Iris pigment epithelial cell (primary cell): ENCODE data around the gene DHRS3.
A peak's percentile ranks its signal among the peaks of the same experiment; 100 is the strongest.
"Not testable (repeated sequence)": the region's sequence is repeated elsewhere in the genome, so short reads cannot be mapped to it uniquely, and the experiment has no call there.

Experiments
- DNase-seq: peaks from one replicate; pipeline ENCODE4 v3.0.0-alpha.2; 2011; ENCODE audit warnings: low read depth

The DHRS3 gene

GRCh38 chr1:12539320-12539704, 78.7 kb downstream of the DHRS3 start:
- no peak for DNase-seq

DNA sequence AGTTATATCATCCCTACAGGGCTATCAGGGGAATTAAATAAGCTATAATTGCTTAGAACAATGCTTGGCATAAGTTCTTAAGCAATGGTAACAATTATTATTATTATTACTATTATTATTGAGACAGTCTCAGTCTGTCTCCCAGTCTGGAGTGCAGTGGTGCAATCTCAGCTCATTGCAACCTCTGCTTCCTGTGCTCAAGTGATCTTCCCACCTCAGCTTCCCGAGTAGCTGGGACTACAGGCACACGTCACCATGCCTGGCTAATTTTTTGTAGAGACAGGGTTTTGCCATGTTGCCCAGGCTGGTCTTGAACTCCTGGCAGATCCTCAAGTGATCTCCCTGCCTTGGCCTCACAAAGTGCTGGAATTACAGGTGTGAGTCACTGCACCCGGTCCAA, 79.5 kb downstream of the DHRS3 start:
- DNase-seq = peak; percentile 63

GRCh38 chr1:12537906-12538461, 80.0 kb downstream of the DHRS3 start:
- DNase-seq = no peak

DNA sequence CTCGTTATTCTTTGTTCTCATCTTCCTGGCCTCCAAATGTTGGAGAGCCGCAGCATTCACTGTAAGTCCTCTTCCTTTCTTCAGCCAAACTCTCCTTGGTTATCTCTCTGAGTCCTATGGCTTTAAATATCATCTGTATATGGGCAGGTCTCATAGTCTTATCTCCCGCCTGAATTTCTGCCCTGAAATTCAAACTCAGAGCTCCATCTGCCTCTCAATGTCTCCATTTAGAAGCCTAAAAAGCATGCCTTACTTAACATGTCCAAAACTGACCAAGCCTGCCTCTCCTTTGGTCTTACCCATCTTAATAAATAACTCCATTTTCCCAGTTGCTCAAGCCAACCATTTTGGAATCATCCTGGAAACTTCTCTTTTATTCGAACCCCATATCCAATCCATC, 80.7 kb downstream of the DHRS3 start:
- no peak for DNase-seq

- no peak for DNase-seq
These were observed 81.9 kb downstream of the DHRS3 start for GRCh38 chr1:12536023-12536639.

DNA sequence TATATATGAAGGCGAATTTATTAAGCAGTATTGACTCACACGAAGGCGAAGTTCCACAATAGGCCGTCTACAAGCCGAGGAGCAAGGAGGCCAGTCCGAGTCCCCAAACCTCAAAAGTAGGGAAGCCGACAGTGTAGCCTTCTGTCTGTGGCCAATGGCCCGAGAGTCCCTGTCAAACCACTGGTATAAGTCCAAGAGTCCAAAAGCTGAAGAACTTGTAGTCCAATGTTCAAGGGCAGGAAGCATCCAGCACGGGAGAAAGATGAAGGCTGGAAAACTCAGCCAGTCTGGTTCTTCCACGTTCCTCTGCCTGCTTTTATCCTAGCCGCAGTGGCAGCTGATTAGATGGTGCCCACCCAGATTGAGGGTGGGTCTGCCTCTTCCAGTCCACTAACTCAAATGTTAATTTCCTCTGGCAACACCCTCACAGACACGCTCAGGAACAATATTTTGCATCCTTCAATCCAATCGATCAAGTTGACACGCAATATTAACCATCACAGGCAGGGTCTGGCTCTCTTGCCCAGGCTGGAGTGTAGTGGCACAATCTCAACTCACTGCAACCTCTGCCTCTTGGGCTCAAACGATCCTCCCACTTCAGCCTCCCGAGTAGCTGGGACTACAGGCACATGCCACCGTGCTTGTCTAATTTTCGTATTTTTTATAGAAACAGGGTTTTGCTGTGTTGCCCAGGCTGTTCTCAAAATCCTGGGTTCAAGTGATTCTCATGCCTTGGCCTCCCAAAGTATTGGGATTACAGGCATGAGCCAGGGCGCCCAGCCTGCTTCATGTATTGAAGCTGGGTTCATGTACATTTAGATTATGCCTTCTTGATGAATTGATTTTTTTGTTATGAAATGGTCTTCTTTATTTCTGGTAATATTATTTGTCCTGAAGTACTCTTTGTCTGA, 85.3 kb downstream of the DHRS3 start:
- DNase-seq = no peak

- DNase-seq = no peak
These were observed 86.9 kb downstream of the DHRS3 start for GRCh38 chr1:12531179-12531499.

- no peak for DNase-seq
These were observed 87.4 kb downstream of the DHRS3 start for GRCh38 chr1:12530462-12531178.

DNA sequence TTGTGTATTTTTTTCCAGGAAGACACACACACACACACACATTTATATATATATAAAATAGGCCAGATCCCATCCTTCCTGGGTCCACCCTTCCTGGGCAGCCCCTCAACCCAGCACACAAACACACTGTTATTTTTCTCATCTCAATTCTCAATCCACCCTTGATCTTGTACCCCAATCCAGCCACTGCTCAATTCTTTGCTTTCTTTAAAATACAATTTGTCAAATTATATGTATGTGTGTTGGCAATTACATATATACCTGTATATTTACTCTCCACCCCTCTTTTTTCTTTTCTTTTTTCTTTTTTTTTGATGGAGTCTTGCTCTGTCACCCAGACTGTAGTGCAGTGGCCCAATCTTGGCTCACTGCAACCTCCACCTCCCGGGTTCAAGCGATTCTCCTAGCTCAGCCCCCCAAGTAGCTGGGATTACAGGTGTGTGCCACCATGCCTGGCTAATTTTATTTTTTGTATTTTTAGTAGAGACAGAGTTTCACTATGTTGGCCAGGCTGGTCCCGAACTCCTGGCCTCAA, 88.3 kb downstream of the DHRS3 start:
- no peak for DNase-seq

DNA sequence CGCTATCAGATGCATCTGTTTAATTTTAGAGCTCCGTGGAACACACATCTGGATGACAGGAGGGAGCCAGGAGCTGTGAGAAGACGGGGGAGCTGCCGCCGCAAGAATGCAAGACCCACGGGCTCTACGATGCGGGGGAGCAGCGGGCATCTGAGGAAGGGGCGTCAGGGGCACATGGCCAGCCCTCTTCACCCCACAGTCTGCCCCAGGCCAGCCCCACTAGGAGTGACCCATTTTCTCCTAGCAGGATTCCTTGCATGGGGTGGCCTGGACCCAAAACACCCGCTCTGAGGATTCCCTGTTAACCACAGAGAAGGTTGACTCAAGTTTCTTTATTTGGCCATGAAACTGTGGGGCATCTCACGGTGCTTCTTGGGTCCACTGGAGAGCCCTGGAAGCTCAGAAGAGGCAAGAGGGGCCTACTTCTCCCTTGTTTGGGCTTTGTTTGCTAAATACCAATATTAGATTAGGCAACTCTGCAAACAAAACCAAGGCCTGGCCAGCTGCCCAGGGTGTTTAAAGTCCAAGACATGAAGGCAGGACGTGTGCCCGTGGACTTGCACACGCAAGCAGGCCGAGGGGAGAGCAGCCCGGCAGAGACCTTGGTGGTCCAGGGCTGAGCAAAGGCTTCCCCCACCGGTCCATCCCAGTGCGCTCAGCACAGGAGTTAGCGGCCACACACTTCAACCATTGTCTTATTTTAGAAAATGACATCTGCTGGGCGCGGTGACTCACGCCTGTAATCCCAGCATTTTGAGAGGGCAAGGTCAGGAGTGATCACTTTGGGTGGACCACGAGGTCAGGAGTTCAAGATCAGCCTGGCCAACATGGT, 89.8 kb downstream of the DHRS3 start:
- DNase-seq = peak; percentile 77

GRCh38 chr1:12527564-12527963, 90.4 kb downstream of the DHRS3 start:
- DNase-seq = no peak

DNA sequence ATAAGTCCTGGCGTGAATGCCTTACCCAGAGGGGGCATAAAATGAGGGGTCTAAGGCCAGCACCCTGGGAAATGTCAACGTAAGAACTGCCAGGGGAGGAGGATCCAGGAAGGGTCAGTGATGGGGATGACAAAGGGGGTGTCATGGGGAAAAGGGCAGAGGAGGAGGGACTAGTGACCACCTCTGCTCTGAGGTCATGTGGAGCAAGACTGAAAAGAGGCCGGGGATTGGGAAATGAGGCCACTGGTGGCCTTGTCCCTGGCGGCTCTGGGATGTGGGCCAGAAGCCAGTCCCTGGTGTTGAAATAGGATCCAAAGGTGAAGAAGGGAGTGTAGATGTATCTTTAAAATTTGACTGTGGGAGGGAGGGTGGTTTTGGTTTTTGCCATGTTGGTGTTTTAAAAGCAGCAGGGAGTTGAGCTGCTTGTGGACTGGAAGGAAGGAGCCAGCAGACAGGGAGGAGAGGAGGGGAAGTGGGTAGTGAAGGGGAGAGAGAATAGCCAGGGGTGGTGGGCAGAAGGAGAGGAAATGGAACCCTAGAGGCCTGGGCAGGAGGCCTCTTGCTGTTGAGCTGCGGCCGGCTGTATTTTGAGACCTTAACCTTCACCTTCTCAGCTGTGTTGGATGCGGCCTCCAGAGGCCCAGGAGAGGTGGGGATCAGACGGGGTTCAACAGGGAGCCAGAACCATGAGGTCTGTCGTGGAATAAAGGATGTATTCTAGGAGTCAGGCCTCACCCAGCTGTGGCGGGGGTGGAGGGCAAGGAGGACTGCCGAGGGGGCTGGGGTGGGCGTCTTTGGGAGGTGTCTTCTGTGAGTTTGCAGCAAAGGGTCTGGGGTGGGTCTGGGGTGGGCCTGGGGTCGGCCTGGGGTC, 92.5 kb downstream of the DHRS3 start:
- no peak for DNase-seq

- no peak for DNase-seq
These were observed 93.7 kb downstream of the DHRS3 start for GRCh38 chr1:12524266-12524665.

DNA sequence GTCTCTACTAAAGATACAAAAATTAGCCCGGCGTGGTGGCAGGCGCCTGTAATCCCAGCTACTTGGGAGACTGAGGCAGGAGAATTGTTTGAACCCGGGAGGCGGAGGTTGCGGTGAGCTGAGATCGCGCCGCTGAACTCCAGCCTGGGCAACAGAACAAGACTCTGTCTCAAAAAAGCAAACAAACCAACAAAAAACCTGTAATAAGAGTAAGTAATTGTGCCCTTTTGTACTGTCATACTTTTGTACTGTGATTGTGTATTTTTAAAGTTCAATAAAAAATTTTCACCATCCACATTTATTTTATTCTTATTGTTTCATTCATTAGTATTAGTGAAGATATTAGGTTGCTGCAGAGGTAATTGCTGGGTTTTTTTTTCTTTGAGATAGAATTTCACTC, 95.2 kb downstream of the DHRS3 start:
- not testable (repeated sequence) for DNase-seq

GRCh38 chr1:12521096-12521495, 96.9 kb downstream of the DHRS3 start:
- no peak for DNase-seq

DNA sequence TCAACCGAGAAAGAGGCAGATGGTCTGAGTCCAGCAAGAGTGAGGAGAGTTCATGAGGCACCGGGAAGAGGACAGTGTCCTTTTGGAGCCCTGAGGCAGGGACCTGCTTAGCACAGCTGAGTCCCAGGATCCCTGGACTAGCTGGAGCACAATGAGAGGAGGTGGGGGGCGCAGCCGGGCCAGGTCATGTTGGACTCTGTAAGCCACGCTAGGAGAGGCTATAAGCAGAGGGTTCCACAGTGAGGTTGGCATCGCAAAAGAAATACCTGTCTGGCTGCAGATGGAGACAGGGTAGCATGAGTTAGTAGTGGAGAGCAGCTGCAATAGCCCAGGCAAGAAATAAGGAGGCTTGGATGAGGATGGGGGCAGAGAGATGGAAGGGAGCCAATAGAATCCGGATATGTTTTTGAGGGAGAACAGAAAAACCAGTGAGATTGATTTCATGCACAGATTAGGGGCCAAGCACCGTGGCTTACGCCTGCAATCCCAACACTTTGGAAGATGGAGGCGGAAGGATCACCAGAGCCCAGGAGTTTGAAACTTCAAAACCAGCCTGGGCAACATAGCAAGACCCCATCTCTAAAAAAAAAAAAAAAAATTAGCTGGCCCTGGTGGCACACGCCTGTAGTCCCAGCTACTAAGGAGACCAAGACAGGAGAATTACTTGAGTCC, 98.2 kb downstream of the DHRS3 start:
- no peak for DNase-seq

DNA sequence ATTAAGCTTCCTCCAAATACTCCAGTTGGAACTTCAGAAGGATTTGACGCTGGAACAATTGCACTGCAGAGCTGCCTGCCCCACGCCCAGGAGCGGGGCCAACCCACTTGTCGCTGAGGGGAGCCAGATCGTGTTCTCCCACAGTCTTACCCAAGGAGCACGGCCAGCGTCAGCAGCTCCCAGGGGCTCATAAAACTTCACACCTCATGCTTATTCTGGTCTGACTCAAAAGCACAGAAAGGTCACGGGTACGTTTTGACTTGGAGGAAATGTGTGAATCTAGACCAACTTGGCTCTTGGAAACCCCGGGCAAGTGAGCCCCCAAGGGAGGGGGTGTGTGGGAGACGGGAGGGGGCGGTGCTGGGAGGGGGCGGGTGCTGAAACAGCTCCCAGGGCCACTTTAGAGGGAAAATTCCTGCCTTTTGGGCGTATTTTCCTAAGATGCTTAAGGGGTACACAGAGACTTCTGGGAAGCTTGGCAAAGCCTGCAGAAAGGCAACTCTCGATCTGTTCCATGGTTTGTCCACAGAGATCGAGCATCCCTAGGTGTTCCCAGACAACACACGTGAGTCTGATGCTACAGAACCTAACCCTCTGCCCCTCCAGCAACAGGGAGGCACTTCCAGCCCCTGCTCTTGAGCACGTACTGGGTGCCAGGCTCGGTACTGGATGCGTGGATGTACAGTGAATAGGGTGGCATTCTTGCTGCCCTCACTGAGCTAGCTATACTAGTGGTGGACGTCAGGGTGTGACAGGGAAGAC, 98.9 kb downstream of the DHRS3 start:
- peak; percentile 74 for DNase-seq
